Stimulated activated CD4-positive, alpha-beta T cell treated with anti-CD3 and anti-CD28 coated beads, Interleukin-2, amount 100 ng/mL, for 4 hours (primary cell): ENCODE measurements around the gene TRPC4.
"Not testable (repeated sequence)": the region's sequence is repeated elsewhere in the genome, so short reads cannot be mapped to it uniquely, and the experiment has no call there.

Source experiments
- DNase-seq: peaks from one replicate; pipeline ENCODE4 v3.0.0-alpha.2; 2020; ENCODE audit warnings: low read depth

TRPC4 gene

DNA sequence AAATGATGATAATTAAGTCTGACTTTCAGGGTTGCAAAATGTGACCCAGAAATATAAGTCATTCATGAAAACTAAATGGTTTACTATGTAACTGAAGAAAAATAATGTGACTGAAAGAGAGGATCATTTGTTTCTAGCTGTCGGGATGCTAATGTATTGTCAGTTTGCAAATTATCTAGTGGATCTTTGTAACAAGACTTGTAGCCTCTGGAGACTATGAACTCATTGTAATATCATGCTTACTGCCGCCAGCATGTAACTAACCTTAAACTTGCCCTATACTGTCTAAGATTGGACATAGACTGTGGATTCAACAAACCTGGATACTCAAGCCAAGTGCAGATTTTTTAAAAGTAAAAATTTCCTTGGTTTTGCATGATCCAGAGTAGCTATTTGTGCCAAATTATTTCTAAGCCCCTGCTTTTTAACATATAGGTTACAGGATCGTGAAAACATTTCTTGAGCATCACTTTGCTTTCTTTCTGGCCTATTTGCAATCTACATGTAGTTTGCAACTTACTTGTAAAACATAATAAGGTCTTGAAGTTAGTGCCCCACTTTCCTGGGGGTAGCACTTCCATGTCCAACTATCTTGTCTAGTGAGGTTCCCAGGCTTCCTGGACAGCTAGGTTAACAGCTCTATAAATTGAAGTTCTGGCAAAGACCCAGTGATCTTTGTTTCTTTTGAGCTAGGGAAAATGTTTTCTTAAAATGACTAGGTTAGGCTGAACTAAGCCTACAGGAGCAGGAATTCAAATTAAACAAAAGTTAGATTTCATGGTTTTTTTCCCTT is 267.7 kb downstream of the TRPC4 start:
- no peak for DNase-seq

DNA sequence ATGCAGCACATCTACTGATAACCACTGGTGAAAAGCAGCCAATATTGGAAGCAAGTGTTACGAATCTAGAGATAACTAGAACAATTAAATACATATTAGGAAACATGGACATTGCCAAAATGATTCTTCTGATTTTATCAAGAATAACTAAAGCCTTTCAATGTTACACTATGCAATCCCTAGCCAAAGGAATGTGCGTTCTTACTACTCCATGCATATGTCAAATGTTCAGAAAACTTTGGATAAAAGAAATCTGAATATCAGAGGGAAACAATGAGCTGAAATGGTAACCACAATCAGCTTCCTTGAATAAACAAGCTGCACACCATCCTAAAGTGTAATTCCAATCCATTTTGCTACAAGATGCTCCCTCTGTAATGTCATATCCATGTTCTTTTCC is 270.1 kb downstream of the TRPC4 start:
- DNase-seq = no peak

DNA sequence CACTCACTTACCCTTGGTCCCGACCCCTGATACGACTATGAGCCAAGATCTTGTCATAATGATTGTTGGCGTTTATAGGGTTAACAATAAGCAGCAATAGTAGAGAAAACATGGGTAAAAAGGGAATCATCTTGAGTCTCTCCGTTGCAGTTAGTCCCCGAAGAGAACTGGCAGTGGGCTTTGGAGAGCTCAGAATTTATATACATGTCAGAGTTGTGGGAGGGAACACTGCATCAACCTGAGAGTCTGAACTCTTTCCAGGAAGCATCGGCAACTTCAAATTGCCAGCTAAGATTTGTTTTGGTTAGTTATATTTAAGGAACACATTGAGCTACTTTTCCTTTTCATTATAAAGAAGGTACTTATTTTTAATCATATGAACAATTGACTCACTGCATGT is 271.0 kb downstream of the TRPC4 start, which contains the start of gene POSTN:
Gene POSTN (minus strand): TSS at position 172 of the 400 bp plus-strand sequence. CDS start 42 bp downstream, at position 130.
- DNase-seq = no peak

DNA sequence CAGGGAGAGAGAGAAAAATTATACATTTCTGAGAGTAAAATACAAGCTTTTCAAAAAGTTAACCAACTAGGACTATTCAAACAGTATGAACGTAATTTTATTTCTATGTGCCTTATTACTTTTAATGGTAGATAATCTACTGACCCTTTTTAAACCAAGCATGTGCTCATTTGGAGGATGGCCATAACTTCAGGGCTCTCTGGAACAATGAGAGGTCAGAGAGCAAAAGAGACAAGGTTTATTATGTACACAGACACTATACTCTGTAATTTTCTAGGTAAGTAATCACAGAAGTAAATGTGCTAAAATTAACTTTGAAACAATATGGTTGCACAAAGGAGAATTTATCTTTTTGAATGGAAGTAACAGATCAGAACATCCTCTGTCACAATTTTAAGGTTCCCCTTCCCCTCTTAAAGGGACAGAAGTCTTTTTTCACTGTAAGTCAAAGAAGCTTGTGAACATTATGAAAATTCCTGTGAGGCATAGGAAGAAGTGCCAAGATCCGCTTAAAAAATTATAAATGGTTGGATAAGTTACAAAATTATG is 272.0 kb downstream of the TRPC4 start:
- DNase-seq = no peak

DNA sequence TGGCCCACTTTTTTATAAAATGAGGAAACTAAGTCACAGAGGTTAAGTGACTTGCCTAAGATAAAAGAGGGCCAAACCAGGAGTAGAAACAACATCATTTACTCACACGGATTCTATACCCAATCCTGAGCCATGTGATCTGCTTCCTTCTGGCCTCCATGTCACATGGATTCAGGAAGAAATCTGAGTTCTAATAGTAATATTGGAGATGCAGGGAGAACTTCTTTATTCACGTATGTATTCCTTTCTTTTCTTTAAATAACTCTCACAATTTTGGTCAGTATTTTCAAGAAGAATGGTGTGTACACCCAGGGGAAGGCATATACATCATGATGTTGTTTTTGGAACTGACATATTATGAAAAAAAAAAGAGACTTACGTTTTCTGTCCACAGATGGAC is 272.8 kb downstream of the TRPC4 start:
- DNase-seq = no peak

DNA sequence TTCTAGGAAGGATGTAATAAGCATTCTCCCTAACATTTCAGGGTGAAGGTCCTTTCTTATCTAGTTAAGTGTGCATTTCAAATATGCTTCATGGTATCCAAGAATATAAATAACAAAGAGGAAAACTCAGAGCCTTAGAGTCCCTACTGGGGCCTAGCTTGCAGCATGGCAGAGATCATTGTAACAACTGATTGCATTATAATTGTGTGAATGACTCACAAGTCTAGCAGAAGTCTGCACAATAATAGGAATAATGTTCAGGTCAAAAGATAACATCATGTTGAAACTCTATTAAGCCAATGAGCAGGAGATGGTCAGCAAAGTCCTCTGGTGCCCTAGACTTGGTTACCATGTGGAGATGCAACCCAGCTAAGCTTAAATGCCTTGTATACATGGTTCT is 274.4 kb downstream of the TRPC4 start:
- no peak for DNase-seq

DNA sequence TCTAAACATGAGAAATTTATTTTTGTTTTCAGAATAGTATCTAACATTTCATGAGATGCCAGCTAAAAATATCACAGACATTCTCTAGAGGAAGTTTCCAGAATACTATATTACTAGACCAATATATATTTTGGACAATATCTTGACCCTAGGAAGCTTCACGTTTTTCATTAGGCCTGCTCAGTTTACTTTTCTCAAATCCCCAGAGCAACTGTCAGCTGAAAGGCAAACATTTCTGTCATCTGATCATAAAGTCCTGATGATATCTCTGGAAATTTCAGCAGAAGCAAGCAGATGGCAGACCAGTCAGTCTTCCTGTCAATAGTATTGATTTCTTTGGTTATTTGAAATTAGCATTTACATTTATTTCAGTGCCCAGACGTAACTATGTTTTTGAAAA is 275.0 kb downstream of the TRPC4 start:
- DNase-seq = no peak

DNA sequence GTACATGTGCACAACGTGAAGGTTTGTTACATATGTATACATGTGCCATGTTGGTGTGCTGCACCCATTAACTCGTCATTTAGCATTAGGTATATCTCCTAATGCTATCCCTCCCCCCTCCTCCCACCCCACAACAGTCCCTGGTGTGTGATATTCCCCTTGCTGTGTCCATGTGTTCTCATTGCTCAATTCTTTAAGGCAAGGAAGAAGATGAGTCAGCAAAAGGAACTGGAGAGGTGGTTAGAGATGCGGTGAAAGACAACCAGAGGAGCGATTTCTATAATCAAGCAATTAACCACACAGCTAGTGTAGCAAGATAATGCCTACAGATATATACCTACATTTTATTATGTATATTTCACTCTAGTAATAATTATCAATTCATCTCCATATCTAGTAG is 280.2 kb downstream of the TRPC4 start:
- DNase-seq = not testable (repeated sequence)

DNA sequence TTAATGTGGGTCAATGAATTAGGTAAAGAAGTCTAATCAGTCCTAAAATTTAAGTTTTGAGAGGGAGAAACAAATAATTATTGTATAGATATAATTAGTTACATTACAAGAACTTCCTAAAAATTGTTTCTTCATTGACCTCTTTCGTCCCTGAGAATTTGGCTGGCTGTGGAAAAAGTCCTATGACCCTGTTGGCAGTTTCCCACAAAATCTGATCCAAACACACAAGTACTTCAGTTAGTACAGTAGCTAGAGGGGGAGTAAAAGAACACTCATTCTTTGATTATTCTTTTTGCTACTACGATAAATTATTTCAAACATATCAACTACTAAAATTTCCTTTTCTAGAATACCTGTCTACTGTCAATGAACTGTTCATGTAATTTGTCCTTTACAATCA is 282.3 kb downstream of the TRPC4 start:
- no peak for DNase-seq
